ENCODE data around the gene BCORL1.

Gene BCORL1

GRCh38 chrX:130080791-130081367 lies 98.4 kb downstream of the BCORL1 start:
- no peak overlapping the region for H3K27ac ChIP-seq
- TF ChIP-seq ZFX (IDR thresholded peaks at IDR 0.05; ENCODE audit: borderline replicate concordance) (no peak), CTCF (IDR thresholded peaks at IDR 0.05) (no peak)

GRCh38 chrX:130081421-130082045 lies 99.1 kb downstream of the BCORL1 start:
- TF ChIP-seq CTCF (IDR thresholded peaks at IDR 0.05) (no peak), ZFX (IDR thresholded peaks at IDR 0.05; ENCODE audit: borderline replicate concordance) (no peak)

GRCh38 chrX:130082244-130083106 lies 100.0 kb downstream of the BCORL1 start:
- no peak overlapping the region for H3K27ac ChIP-seq
- TF ChIP-seq ZFX (IDR thresholded peaks at IDR 0.05; ENCODE audit: borderline replicate concordance) = no peak
- no peak for TF ChIP-seq CTCF (IDR thresholded peaks at IDR 0.05)

More at GRCh38 chrX:130081421-130082045, 99.1 kb downstream of the BCORL1 start:
- no peak overlapping the region for H3K27ac ChIP-seq

- H3K27ac ChIP-seq = no peak overlapping the region
- no peak for TF ChIP-seq ZFX (IDR thresholded peaks at IDR 0.05; ENCODE audit: borderline replicate concordance)
- TF ChIP-seq CTCF (IDR thresholded peaks at IDR 0.05) = no peak
Measured at GRCh38 chrX:130083107-130083490, 100.7 kb downstream of the BCORL1 start.

- no peak overlapping the region for H3K27ac ChIP-seq
- no peak for TF ChIP-seq CTCF (IDR thresholded peaks at IDR 0.05)
- TF ChIP-seq ZFX (IDR thresholded peaks at IDR 0.05; ENCODE audit: borderline replicate concordance) = no peak
Measured at GRCh38 chrX:130083656-130084382, 101.4 kb downstream of the BCORL1 start.

GRCh38 chrX:130084631-130085237 lies 102.3 kb downstream of the BCORL1 start:
- H3K27ac ChIP-seq = no peak overlapping the region
- TF ChIP-seq CTCF (IDR thresholded peaks at IDR 0.05) = no peak
- TF ChIP-seq ZFX (IDR thresholded peaks at IDR 0.05; ENCODE audit: borderline replicate concordance) = no peak

Data from 22Rv1 (cell line).